Measurements from ENCODE around the gene MRPS6. TPM values are rescaled to one million over a fixed set of nuclear protein-coding genes. Genes with fewer than 3 reads are reported as not detected.

The MRPS6 gene
- total RNA-seq, 1 donor from 2014 or later, result 23.3 TPM

- peaks cover 36% of the 10 kb centered on the region for H3K4me1 ChIP-seq
- no peak for DNase-seq (ENCODE audit: extremely low spot score in 2 of 2)
- H3K27me3 ChIP-seq, result no peaks in the 10 kb centered on the region
- no peak for TF ChIP-seq POLR2A (IDR thresholded peaks at IDR 0.05)
- TF ChIP-seq CTCF (IDR thresholded peaks at IDR 0.05), result no peak
- H3K4me3 ChIP-seq, result no peak overlapping the region
- no peak overlapping the region for H3K27ac ChIP-seq
- H3K36me3 ChIP-seq, result no peaks in the 10 kb centered on the region
- intact Hi-C loops (cut with DNase I), result loop anchor here (10.0 kb wide), 1 partner anchor 116 kb away; no protein-coding TSS in a partner anchor
- H3K9me3 ChIP-seq, result no peaks in the 10 kb centered on the region
Measured at GRCh38 chr21:34088752-34089151, 15.4 kb downstream of the MRPS6 start.

DNA sequence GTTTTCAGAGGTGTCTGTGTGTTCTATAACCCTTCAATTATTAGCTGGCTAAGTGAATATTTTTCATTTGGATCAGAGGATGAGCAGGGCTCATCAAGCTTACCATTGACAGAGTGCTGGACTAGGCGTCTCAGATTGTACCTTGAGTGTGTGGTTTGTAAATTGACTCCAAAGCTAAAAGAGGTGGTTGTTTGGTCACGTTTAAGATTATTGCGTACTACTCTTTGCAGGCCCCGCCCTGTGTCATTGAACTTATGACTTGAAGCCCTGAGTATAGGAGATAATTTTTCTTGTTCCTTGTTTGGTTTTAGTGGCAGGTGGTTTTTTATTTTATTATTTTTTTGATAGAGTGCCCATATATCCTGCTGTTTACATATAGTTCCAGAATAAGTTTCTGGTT, 17.7 kb downstream of the MRPS6 start:
- intact Hi-C loops (cut with DNase I), result no loop called here
- Histone ChIP-seq H3K4me3 (no peak overlapping the region), H3K9me3 (no peaks in the 10 kb centered on the region), H3K4me1 (peaks cover 34% of the 10 kb centered on the region), H3K27ac (no peak overlapping the region), H3K27me3 (no peaks in the 10 kb centered on the region), H3K36me3 (peaks cover 0 to 14% of the 10 kb centered on the region in 2 donors)
- TF ChIP-seq POLR2A (IDR thresholded peaks at IDR 0.05), result no peak
- TF ChIP-seq POLR2AphosphoS5 (IDR thresholded peaks at IDR 0.05; ENCODE audit: insufficient read depth in 1 of 2, low read depth in 1 of 2), result no peak
- TF ChIP-seq CTCF (IDR thresholded peaks at IDR 0.05), result no peak
- DNase-seq (ENCODE audit: extremely low spot score in 2 of 2), result no peak

DNA sequence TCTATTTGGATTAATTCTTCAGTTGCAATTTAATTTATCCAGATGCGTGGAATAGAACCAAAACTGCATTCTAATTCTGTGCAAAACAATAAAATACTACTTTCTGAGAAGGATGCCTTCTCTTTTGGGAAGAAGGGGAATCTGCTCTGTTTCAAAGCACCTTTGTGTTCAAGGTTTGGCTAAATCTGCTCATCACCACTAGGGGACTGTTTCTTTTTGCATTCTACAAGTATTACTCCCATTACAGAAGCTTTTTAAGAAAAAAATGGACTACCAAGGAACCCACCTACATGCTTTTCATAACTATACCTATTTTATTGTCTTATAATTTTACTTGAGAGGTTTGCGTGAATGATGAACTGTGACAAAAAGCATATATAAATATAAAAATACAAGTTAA, 18.2 kb downstream of the MRPS6 start:
- Histone ChIP-seq H3K36me3 (peaks cover 0 to 16% of the 10 kb centered on the region in 2 donors), H3K27ac (no peak overlapping the region), H3K9me3 (no peaks in the 10 kb centered on the region), H3K4me3 (no peak overlapping the region), H3K4me1 (peaks cover 29% of the 10 kb centered on the region), H3K27me3 (no peaks in the 10 kb centered on the region)
- intact Hi-C loops (cut with DNase I), result no loop called here
- no peak for DNase-seq (ENCODE audit: extremely low spot score in 2 of 2)
- TF ChIP-seq CTCF (IDR thresholded peaks at IDR 0.05) (no peak), POLR2A (IDR thresholded peaks at IDR 0.05) (no peak), POLR2AphosphoS5 (IDR thresholded peaks at IDR 0.05; ENCODE audit: insufficient read depth in 1 of 2, low read depth in 1 of 2) (no peak)

DNA sequence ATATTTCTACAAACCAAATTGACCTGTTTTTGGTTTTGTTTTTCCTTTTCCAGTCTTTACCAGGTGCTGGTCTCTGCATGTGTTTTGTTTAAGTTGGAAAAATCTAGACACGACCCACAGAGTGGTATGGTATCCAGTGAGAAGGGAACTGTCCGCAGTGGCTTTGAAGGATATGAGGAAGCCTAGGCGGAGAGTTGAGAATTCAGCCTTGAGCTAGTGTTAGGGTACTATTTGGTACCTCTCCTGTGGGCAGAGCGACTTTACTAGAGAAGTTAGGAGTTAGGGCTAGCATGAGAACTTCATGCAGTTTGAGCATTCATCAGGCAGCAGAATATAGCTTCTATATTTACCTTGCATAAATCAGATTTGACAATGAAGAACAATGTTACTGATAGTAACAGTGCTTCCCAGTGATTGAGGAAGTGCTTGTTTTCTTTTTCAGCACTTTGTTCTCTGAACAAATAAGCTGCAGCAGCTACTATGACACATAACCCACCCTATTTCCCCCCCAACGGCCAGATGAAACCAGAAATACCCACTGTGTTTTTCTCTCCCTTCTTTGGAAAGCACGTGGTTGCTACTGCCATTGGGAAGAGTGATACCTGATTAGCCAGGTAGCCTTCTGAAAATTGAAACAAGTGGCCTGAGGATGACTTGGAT, 19.0 kb downstream of the MRPS6 start:
- no peak for TF ChIP-seq POLR2A (IDR thresholded peaks at IDR 0.05)
- no peak for TF ChIP-seq CTCF (IDR thresholded peaks at IDR 0.05)
- no peak for TF ChIP-seq POLR2AphosphoS5 (IDR thresholded peaks at IDR 0.05; ENCODE audit: insufficient read depth in 1 of 2, low read depth in 1 of 2)
- no peak overlapping the region for H3K4me3 ChIP-seq
- intact Hi-C loops (cut with DNase I), result no loop called here
- DNase-seq (ENCODE audit: extremely low spot score in 2 of 2), result no peak
- peaks cover 0 to 16% of the 10 kb centered on the region in 2 donors for H3K36me3 ChIP-seq
- H3K9me3 ChIP-seq, result no peaks in the 10 kb centered on the region
- H3K27me3 ChIP-seq, result no peaks in the 10 kb centered on the region
- H3K4me1 ChIP-seq, result peaks cover 22% of the 10 kb centered on the region
- no peak overlapping the region for H3K27ac ChIP-seq

- no peak overlapping the region for H3K27ac ChIP-seq
- no peak for DNase-seq (ENCODE audit: extremely low spot score in 2 of 2)
- TF ChIP-seq POLR2A (IDR thresholded peaks at IDR 0.05) (no peak), POLR2AphosphoS5 (IDR thresholded peaks at IDR 0.05; ENCODE audit: insufficient read depth in 1 of 2, low read depth in 1 of 2) (no peak), CTCF (IDR thresholded peaks at IDR 0.05) (no peak)
- intact Hi-C loops (cut with DNase I), result no loop called here
- H3K9me3 ChIP-seq, result no peaks in the 10 kb centered on the region
- H3K4me1 ChIP-seq, result peaks cover 19% of the 10 kb centered on the region
- H3K36me3 ChIP-seq, result peaks cover 0 to 16% of the 10 kb centered on the region in 2 donors
- no peaks in the 10 kb centered on the region for H3K27me3 ChIP-seq
- no peak overlapping the region for H3K4me3 ChIP-seq
Measured at GRCh38 chr21:34093083-34093482, 19.7 kb downstream of the MRPS6 start.

Measured in vagina (tissue), 2 donors.